AG08395 (cell line): Measurements from ENCODE around the gene BOLL.
"Not testable (repeated sequence)": the region's sequence is repeated elsewhere in the genome, so short reads cannot be mapped to it uniquely, and the experiment has no call there.

Experiments used
- DNase-seq: peaks from one replicate; pipeline ENCODE4 v3.0.0; 2012; ENCODE audit warnings: mixed read lengths, low spot score

Gene BOLL

GRCh38 chr2:197795277-197795676 lies 10.2 kb upstream of the BOLL start:
- no peak for DNase-seq

- DNase-seq, result no peak
These were observed 8.3 kb upstream of the BOLL start for GRCh38 chr2:197793456-197793855.

- no peak for DNase-seq
These were observed 1.1 kb upstream of the BOLL start for GRCh38 chr2:197786010-197786877.

- DNase-seq, result no peak
These were observed 3.0 kb downstream of the BOLL start for GRCh38 chr2:197782126-197782525.

- DNase-seq, result no peak
These were observed 5.9 kb downstream of the BOLL start for GRCh38 chr2:197779261-197779660.

- DNase-seq, result peak; percentile 54
These were observed 7.2 kb downstream of the BOLL start for GRCh38 chr2:197777823-197778407.

GRCh38 chr2:197760293-197760657 lies 24.8 kb downstream of the BOLL start:
- no peak for DNase-seq

GRCh38 chr2:197759625-197760292 lies 25.4 kb downstream of the BOLL start:
- no peak for DNase-seq

GRCh38 chr2:197759013-197759412 lies 26.1 kb downstream of the BOLL start:
- no peak for DNase-seq

- no peak for DNase-seq
These were observed 44.9 kb downstream of the BOLL start for GRCh38 chr2:197740200-197740599.

- DNase-seq, result not testable (repeated sequence)
These were observed 56.3 kb downstream of the BOLL start for GRCh38 chr2:197728555-197729544.

GRCh38 chr2:197727011-197727410 lies 58.1 kb downstream of the BOLL start:
- DNase-seq, result no peak

- no peak for DNase-seq
These were observed 67.3 kb downstream of the BOLL start for GRCh38 chr2:197717863-197718262.

GRCh38 chr2:197713271-197713670 lies 71.8 kb downstream of the BOLL start:
- no peak for DNase-seq

GRCh38 chr2:197711578-197711977 lies 73.5 kb downstream of the BOLL start:
- peak; percentile 30 for DNase-seq

GRCh38 chr2:197710424-197711042 lies 74.6 kb downstream of the BOLL start:
- no peak for DNase-seq

GRCh38 chr2:197709140-197709539 lies 76.0 kb downstream of the BOLL start:
- not testable (repeated sequence) for DNase-seq

- peak; percentile 36 for DNase-seq
These were observed 76.8 kb downstream of the BOLL start for GRCh38 chr2:197708331-197708730.

GRCh38 chr2:197707316-197708213 lies 77.6 kb downstream of the BOLL start:
- DNase-seq, result peak; percentile 38

- no peak for DNase-seq
These were observed 78.3 kb downstream of the BOLL start for GRCh38 chr2:197706839-197707207.
